ENCODE results near the gene NCMAP.
"Not testable (repeated sequence)": the region's sequence is repeated elsewhere in the genome, so short reads cannot be mapped to it uniquely, and the experiment has no call there.

Gene NCMAP

DNA sequence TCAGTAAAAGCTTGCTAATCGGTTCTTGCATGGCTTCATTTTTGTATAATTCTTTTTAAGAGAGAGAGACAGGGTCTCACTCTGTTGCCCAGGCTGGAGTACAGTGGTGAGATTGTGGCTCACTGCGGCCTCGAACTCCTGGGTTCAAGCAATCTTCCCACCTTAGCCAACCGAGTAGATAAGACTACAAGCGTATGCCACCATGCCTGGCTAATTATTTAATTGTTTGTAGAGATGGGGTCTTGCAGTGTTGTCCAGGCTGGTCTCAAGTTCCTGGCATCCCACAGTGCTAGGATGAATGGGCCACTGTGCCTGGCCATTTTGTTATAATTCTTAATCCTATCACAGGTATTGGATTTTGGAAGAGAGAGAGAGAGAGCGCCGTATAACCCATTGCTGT lies 29.8 kb upstream of the NCMAP start:
- H2AFZ ChIP-seq (ENCODE audit: low read length), result no peak overlapping the region
- TF ChIP-seq, protein P1, sequence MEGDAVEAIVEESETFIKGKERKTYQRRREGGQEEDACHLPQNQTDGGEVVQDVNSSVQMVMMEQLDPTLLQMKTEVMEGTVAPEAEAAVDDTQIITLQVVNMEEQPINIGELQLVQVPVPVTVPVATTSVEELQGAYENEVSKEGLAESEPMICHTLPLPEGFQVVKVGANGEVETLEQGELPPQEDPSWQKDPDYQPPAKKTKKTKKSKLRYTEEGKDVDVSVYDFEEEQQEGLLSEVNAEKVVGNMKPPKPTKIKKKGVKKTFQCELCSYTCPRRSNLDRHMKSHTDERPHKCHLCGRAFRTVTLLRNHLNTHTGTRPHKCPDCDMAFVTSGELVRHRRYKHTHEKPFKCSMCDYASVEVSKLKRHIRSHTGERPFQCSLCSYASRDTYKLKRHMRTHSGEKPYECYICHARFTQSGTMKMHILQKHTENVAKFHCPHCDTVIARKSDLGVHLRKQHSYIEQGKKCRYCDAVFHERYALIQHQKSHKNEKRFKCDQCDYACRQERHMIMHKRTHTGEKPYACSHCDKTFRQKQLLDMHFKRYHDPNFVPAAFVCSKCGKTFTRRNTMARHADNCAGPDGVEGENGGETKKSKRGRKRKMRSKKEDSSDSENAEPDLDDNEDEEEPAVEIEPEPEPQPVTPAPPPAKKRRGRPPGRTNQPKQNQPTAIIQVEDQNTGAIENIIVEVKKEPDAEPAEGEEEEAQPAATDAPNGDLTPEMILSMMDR (IDR thresholded peaks at IDR 0.05; ENCODE audit: low read length), result no peak
- no peak for TF ChIP-seq EZH2 (optimal IDR thresholded peaks at IDR 0.05; ENCODE audit: low read depth, low read length)
- TF ChIP-seq EZH2phosphoT487 (IDR thresholded peaks at IDR 0.05; ENCODE audit: low read length), result no peak

DNA sequence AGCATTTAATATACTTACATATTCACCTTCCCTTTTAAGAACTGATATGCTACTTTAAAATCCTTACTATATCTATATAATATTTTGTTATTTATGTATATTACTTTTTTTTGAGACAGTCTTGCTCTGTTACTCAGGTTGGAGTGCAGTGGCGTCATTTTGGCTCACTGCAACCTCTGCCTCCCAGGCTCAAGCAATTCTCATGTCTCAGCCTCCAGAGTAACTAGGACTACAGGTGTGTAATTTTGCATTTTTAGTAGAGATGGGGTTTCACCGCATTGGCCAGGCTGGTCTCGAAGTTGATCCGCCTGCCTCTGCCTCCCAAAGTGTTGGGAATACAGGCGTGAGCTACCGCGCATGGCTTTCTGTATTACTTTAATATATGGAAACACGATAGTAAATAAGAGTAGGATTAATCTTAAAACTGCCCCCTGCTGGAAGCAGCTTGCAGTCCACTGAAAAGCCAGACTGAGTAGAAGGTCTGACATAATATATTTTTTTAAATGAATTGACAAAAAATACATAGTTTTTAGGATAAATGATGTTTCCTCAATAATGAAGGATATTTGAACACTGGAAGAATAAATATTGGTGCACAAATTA lies 28.8 kb upstream of the NCMAP start:
- Histone ChIP-seq H3K4me2 (ENCODE audit: low read depth, low read length) (no peak overlapping the region), H2AFZ (ENCODE audit: low read length) (no peak overlapping the region)

More for the DNA sequence above, 29.8 kb upstream of the NCMAP start:
- DNase-seq, result no peak
- H3K79me2 ChIP-seq (ENCODE audit: low read length), result no peaks in the 10 kb centered on the region
- no peaks in the 10 kb centered on the region for H3K36me3 ChIP-seq (replicated peaks; ENCODE audit: insufficient read depth, low read length)
- no peaks in the 10 kb centered on the region for H3F3A ChIP-seq (ENCODE audit: insufficient read depth, low read length)
- H3K9me3 ChIP-seq (replicated peaks; ENCODE audit: insufficient read depth, low read length), result no peaks in the 10 kb centered on the region
- H3K27me3 ChIP-seq (replicated peaks; ENCODE audit: insufficient read depth, low read length), result no peaks in the 10 kb centered on the region
- no peak overlapping the region for H3K27ac ChIP-seq (ENCODE audit: low read length)
- H3K4me1 ChIP-seq (ENCODE audit: low read length), result no peaks in the 10 kb centered on the region
- no peaks in the 10 kb centered on the region for H3K9me2 ChIP-seq (replicated peaks; ENCODE audit: insufficient read depth, low read length)
- H4K20me1 ChIP-seq (ENCODE audit: insufficient read depth, low read length), result no peaks in the 10 kb centered on the region
- H3K4me3 ChIP-seq (ENCODE audit: low read length), result no peak overlapping the region
- no peak overlapping the region for H3K4me2 ChIP-seq (ENCODE audit: low read depth, low read length)
- H3K9ac ChIP-seq (ENCODE audit: low read length), result no peak overlapping the region

DNA sequence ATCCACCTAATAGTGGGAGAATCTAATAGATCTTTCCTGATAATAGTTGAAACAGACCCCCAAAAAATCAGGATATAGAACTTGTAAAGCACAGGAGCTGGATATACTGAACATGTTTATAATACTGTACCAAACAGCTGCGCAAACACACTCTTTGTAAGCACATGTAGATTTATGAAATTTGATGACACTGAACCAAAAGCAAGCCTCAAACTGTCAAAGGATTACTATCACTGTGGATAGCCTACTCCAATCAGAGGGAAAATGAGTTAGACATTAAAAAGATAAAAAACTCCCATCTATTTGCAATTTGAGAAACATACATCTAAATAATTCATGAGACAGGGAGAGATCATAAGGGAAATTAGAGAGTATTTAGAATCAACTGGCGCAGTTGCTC lies 27.1 kb upstream of the NCMAP start:
- Histone ChIP-seq H3K27ac (ENCODE audit: low read length) (no peak overlapping the region), H3K4me3 (ENCODE audit: low read length) (no peak overlapping the region), H3K9me3 (replicated peaks; ENCODE audit: insufficient read depth, low read length) (no peaks in the 10 kb centered on the region), H3K79me2 (ENCODE audit: low read length) (no peaks in the 10 kb centered on the region), H3K4me1 (ENCODE audit: low read length) (no peaks in the 10 kb centered on the region), H2AFZ (ENCODE audit: low read length) (no peak overlapping the region), H3K4me2 (ENCODE audit: low read depth, low read length) (no peak overlapping the region), H3K9me2 (replicated peaks; ENCODE audit: insufficient read depth, low read length) (no peaks in the 10 kb centered on the region), H3K27me3 (replicated peaks; ENCODE audit: insufficient read depth, low read length) (no peaks in the 10 kb centered on the region), H4K20me1 (ENCODE audit: insufficient read depth, low read length) (no peaks in the 10 kb centered on the region), H3K36me3 (replicated peaks; ENCODE audit: insufficient read depth, low read length) (no peaks in the 10 kb centered on the region), H3K9ac (ENCODE audit: low read length) (no peak overlapping the region), H3F3A (ENCODE audit: insufficient read depth, low read length) (no peaks in the 10 kb centered on the region)
- no peak for TF ChIP-seq EZH2 (optimal IDR thresholded peaks at IDR 0.05; ENCODE audit: low read depth, low read length)
- TF ChIP-seq EZH2phosphoT487 (IDR thresholded peaks at IDR 0.05; ENCODE audit: low read length), result no peak
- TF ChIP-seq, protein P1 (IDR thresholded peaks at IDR 0.05; ENCODE audit: low read length), result no peak
- no peak for DNase-seq

More for the DNA sequence above, 28.8 kb upstream of the NCMAP start:
- TF ChIP-seq, protein P1 (IDR thresholded peaks at IDR 0.05; ENCODE audit: low read length), result peak; percentile 57
- no peak for TF ChIP-seq EZH2 (optimal IDR thresholded peaks at IDR 0.05; ENCODE audit: low read depth, low read length)
- Histone ChIP-seq H3F3A (ENCODE audit: insufficient read depth, low read length) (no peaks in the 10 kb centered on the region), H3K9me2 (replicated peaks; ENCODE audit: insufficient read depth, low read length) (no peaks in the 10 kb centered on the region), H3K4me3 (ENCODE audit: low read length) (no peak overlapping the region), H3K27me3 (replicated peaks; ENCODE audit: insufficient read depth, low read length) (no peaks in the 10 kb centered on the region), H3K36me3 (replicated peaks; ENCODE audit: insufficient read depth, low read length) (no peaks in the 10 kb centered on the region), H3K4me1 (ENCODE audit: low read length) (no peaks in the 10 kb centered on the region), H4K20me1 (ENCODE audit: insufficient read depth, low read length) (no peaks in the 10 kb centered on the region), H3K27ac (ENCODE audit: low read length) (no peak overlapping the region), H3K9me3 (replicated peaks; ENCODE audit: insufficient read depth, low read length) (no peaks in the 10 kb centered on the region), H3K79me2 (ENCODE audit: low read length) (no peaks in the 10 kb centered on the region), H3K9ac (ENCODE audit: low read length) (no peak overlapping the region)
- DNase-seq, result peak; percentile 37

DNA sequence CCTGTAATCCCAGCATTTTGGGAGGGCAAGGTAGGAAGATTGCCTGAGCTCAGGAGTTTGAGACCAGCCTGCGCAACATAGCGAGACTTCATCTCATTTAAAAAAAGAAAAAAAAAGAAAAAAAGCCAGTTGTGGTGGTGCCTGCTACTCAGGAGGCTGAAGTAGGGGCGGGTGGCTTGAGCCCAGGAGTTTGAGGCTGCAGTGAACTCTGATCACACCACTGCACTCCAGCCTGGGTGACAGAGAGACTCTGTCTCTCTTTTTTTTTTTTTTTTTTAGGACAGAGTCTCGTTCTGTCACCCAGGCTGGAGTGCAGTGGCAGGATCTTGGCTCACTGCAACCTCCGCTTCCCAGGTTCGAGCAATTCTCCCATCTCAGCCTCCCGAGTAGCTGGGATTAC lies 26.6 kb upstream of the NCMAP start:
- H4K20me1 ChIP-seq (ENCODE audit: insufficient read depth, low read length); H3K4me2 ChIP-seq (ENCODE audit: low read depth, low read length); H3K9me3 ChIP-seq (replicated peaks; ENCODE audit: insufficient read depth, low read length); H3K4me1 ChIP-seq (ENCODE audit: low read length); H3K36me3 ChIP-seq (replicated peaks; ENCODE audit: insufficient read depth, low read length); H2AFZ ChIP-seq (ENCODE audit: low read length); H3K9me2 ChIP-seq (replicated peaks; ENCODE audit: insufficient read depth, low read length); H3K27me3 ChIP-seq (replicated peaks; ENCODE audit: insufficient read depth, low read length); H3K4me3 ChIP-seq (ENCODE audit: low read length); H3K79me2 ChIP-seq (ENCODE audit: low read length); DNase-seq; H3K27ac ChIP-seq (ENCODE audit: low read length); H3F3A ChIP-seq (ENCODE audit: insufficient read depth, low read length); H3K9ac ChIP-seq (ENCODE audit: low read length): not testable (repeated sequence)

All from MM.1S (cell line).